ENCODE measurements around the gene METTL21A. TPM values are rescaled to one million over a fixed set of nuclear protein-coding genes. Genes with fewer than 3 reads are reported as not detected.
A peak's percentile ranks its signal among the peaks of the same experiment; 100 is the strongest.

Gene METTL21A
- total and polyA plus RNA-seq, 2 of the 13 experiments (the other 11 are each of a cell fraction or from before 2014, with no cell fraction given): 42.4 to 61.2 TPM

DNA sequence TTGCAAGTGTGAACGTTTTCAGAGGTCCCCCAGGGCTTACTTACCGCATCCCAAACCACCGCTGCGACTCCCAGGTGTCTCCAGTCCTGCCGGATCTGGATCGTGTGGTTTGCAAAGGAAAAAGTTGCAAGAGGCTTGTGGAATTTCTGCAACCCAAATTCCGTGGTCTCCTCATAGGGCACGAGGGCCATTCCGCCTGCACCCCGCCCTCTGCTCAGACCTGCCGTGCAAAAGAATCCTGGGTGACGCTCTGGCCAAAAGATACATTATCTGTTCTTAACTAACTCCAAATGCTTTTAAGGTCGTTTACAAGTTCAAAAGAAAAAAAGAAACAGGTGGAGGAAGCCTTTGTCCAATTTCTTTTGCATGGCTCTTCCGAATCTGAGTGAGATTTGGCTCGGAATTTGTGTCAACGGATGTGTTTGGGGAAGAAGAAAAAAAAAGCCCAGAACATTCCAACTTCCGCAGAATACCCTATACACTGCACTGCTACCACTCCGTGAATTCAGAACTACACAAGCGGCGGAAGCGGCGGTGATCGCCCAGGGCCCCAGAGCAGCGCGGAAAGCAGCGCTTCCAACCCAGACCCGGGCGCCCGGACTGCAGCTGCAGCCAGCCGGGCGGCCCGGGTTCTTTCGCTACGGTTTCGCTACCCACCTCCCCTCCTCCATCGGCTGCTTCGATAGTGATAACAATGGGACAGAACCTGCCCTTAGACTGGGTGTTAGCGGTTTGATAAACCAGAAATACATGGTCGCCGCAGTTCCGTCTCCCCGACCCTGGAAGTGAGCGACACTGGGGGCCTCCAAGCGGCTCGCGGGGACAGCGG, 795 bp downstream of the METTL21A start (continued):
- 0 out of 2 replicates have a peak, but pooled peaks have one; percentile 27 for TF ChIP-seq ZNF562 (CRISPR knock-in tag; IDR thresholded peaks at IDR 0.05; ENCODE audit: borderline replicate concordance)
- TF ChIP-seq ZNF460 (CRISPR knock-in tag; IDR thresholded peaks at IDR 0.05; ENCODE audit: borderline replicate concordance): no peak
- peak; percentile 75; the same call in 1 of the 2 replicates for TF ChIP-seq NR1H2 (CRISPR knock-in tag; IDR thresholded peaks at IDR 0.05; ENCODE audit: borderline replicate concordance, low read depth)
- TF ChIP-seq, protein P1, sequence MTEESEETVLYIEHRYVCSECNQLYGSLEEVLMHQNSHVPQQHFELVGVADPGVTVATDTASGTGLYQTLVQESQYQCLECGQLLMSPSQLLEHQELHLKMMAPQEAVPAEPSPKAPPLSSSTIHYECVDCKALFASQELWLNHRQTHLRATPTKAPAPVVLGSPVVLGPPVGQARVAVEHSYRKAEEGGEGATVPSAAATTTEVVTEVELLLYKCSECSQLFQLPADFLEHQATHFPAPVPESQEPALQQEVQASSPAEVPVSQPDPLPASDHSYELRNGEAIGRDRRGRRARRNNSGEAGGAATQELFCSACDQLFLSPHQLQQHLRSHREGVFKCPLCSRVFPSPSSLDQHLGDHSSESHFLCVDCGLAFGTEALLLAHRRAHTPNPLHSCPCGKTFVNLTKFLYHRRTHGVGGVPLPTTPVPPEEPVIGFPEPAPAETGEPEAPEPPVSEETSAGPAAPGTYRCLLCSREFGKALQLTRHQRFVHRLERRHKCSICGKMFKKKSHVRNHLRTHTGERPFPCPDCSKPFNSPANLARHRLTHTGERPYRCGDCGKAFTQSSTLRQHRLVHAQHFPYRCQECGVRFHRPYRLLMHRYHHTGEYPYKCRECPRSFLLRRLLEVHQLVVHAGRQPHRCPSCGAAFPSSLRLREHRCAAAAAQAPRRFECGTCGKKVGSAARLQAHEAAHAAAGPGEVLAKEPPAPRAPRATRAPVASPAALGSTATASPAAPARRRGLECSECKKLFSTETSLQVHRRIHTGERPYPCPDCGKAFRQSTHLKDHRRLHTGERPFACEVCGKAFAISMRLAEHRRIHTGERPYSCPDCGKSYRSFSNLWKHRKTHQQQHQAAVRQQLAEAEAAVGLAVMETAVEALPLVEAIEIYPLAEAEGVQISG (CRISPR knock-in tag; IDR thresholded peaks at IDR 0.05): no peak
- TF ChIP-seq ZNF34 (CRISPR knock-in tag; IDR thresholded peaks at IDR 0.05; ENCODE audit: borderline replicate concordance): no peak
- TF ChIP-seq REPIN1 (CRISPR knock-in tag; IDR thresholded peaks at IDR 0.05; ENCODE audit: borderline replicate concordance, low read depth): no peak
- TF ChIP-seq, protein P2, sequence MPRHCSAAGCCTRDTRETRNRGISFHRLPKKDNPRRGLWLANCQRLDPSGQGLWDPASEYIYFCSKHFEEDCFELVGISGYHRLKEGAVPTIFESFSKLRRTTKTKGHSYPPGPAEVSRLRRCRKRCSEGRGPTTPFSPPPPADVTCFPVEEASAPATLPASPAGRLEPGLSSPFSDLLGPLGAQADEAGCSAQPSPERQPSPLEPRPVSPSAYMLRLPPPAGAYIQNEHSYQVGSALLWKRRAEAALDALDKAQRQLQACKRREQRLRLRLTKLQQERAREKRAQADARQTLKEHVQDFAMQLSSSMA (CRISPR knock-in tag; IDR thresholded peaks at IDR 0.05): no peak
- TF ChIP-seq, protein P3, sequence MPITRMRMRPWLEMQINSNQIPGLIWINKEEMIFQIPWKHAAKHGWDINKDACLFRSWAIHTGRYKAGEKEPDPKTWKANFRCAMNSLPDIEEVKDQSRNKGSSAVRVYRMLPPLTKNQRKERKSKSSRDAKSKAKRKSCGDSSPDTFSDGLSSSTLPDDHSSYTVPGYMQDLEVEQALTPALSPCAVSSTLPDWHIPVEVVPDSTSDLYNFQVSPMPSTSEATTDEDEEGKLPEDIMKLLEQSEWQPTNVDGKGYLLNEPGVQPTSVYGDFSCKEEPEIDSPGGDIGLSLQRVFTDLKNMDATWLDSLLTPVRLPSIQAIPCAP (CRISPR knock-in tag; IDR thresholded peaks at IDR 0.05; ENCODE audit: low read depth): no peak
- no peak; the same call in 1 of the 2 replicates for TF ChIP-seq ZNF850 (CRISPR knock-in tag; conservative IDR thresholded peaks at IDR 0.05)
- TF ChIP-seq NFYB (CRISPR knock-in tag; IDR thresholded peaks at IDR 0.05): no peak
- peak; percentile 70; the same call in 1 of the 2 replicates for TF ChIP-seq ZNF441 (CRISPR knock-in tag; IDR thresholded peaks at IDR 0.05; ENCODE audit: borderline replicate concordance)
- 0 out of 4 replicates have a peak, but pooled peaks of 1 of the 2 experiments have one; percentile 67 for TF ChIP-seq KLF16 (CRISPR knock-in tag; IDR thresholded peaks at IDR 0.05)
- no peak for TF ChIP-seq ZNF678 (CRISPR knock-in tag; IDR thresholded peaks at IDR 0.05)
- no peak for TF ChIP-seq GABPA (IDR thresholded peaks at IDR 0.05; ENCODE audit: low read depth, low read length)
- TF ChIP-seq GABPA (CRISPR knock-in tag; IDR thresholded peaks at IDR 0.05; ENCODE audit: low read depth): peak; percentile 73
- TF ChIP-seq SMAD9 (CRISPR knock-in tag; IDR thresholded peaks at IDR 0.05): no peak
- TF ChIP-seq SKI (IDR thresholded peaks at IDR 0.05; ENCODE audit: partially characterized antibody): no peak
- TF ChIP-seq ZNF816 (CRISPR knock-in tag; IDR thresholded peaks at IDR 0.05; ENCODE audit: borderline replicate concordance): 0 out of 2 replicates have a peak, but pooled peaks have one; percentile 94
- no peak for TF ChIP-seq MAFK (conservative IDR thresholded peaks at IDR 0.05 in 1 of 2, IDR thresholded peaks at IDR 0.05 in 1 of 2; ENCODE audit: low read length in 2 of 2)
- TF ChIP-seq, protein P4, sequence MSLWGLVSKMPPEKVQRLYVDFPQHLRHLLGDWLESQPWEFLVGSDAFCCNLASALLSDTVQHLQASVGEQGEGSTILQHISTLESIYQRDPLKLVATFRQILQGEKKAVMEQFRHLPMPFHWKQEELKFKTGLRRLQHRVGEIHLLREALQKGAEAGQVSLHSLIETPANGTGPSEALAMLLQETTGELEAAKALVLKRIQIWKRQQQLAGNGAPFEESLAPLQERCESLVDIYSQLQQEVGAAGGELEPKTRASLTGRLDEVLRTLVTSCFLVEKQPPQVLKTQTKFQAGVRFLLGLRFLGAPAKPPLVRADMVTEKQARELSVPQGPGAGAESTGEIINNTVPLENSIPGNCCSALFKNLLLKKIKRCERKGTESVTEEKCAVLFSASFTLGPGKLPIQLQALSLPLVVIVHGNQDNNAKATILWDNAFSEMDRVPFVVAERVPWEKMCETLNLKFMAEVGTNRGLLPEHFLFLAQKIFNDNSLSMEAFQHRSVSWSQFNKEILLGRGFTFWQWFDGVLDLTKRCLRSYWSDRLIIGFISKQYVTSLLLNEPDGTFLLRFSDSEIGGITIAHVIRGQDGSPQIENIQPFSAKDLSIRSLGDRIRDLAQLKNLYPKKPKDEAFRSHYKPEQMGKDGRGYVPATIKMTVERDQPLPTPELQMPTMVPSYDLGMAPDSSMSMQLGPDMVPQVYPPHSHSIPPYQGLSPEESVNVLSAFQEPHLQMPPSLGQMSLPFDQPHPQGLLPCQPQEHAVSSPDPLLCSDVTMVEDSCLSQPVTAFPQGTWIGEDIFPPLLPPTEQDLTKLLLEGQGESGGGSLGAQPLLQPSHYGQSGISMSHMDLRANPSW (CRISPR knock-in tag; IDR thresholded peaks at IDR 0.05; ENCODE audit: borderline replicate concordance): no peak; the same call in 1 of the 2 replicates
- no peak for TF ChIP-seq PLRG1 (conservative IDR thresholded peaks at IDR 0.05)
- no peak for TF ChIP-seq CBFB (CRISPR knock-in tag; IDR thresholded peaks at IDR 0.05)
- TF ChIP-seq ZNF446 (CRISPR knock-in tag; IDR thresholded peaks at IDR 0.05): no peak

Data from HepG2 (cell line).